Kidney (tissue), 14 donors: ENCODE data around the gene LDB3. TPM values are rescaled to one million over a fixed set of nuclear protein-coding genes. Genes with fewer than 3 reads are reported as not detected.

Experiments used
- DNase-seq, 5 donors: peaks; one replicate each; pipeline ENCODE4 v3.0.0-alpha.2; 2013 to 2020
- FAIRE-seq: peaks from 2 replicates; lab custom pipeline; 2012; peaks lifted over from hg19 to GRCh38; lab: Jason Lieb, UNC
- H3K27ac ChIP-seq, 2 donors: one replicate each; pipeline ENCODE4 v1.7.0; 2013; ENCODE audit warnings: low read depth in 2 of 2, low read length in 2 of 2, inconsistent platforms in 1 of 2
- H3K27me3 ChIP-seq: one replicate; pipeline ENCODE4 v1.7.1; 2013; ENCODE audit warnings: low read length, inconsistent platforms; ENCODE audit not compliant: control insufficient read depth, insufficient read depth
- H3K36me3 ChIP-seq, 3 donors: one replicate each; pipeline versions ENCODE4 v1.7.0 to v1.7.1; 2013; ENCODE audit warnings: low read length in 3 of 3, control low read depth in 1 of 3, inconsistent platforms in 1 of 3; ENCODE audit not compliant: insufficient read depth in 3 of 3, control insufficient read depth in 2 of 3
- H3K4me1 ChIP-seq, 3 donors: one replicate each; pipeline versions ENCODE4 v1.7.0 to v1.7.1; 2013; ENCODE audit warnings: low read length in 3 of 3, inconsistent platforms in 1 of 3, low read depth in 1 of 3; ENCODE audit not compliant: control insufficient read depth in 2 of 3, insufficient read depth in 2 of 3
- H3K4me3 ChIP-seq, 3 donors: one replicate each; pipeline versions ENCODE4 v1.7.0 to v1.8.1; 2013; ENCODE audit warnings: low read length in 3 of 3, control low read depth in 1 of 3, inconsistent platforms in 1 of 3
- H3K9ac ChIP-seq, 3 donors: one replicate each; pipeline versions ENCODE4 v1.7.0 to v1.7.1; 2013; ENCODE audit warnings: low read length in 3 of 3, control low read depth in 1 of 3, inconsistent platforms in 1 of 3
- H3K9me3 ChIP-seq, 3 donors: one replicate each; pipeline versions ENCODE4 v1.7.0 to v1.7.1; 2013; ENCODE audit warnings: low read length in 3 of 3, control low read depth in 1 of 3, inconsistent platforms in 1 of 3; ENCODE audit not compliant: control insufficient read depth in 2 of 3, insufficient read depth in 1 of 3
- CTCF ChIP-seq: IDR thresholded peaks from 3 replicates; pipeline ENCODE4 v1.5.1; 2012; ENCODE audit warnings: mild to moderate bottlenecking, moderate library complexity, borderline replicate concordance; ENCODE audit not compliant: insufficient read depth; ENCODE audit errors: extremely low read depth
- intact Hi-C: fragments of 100-400 bp; cut with DNase I; formaldehyde crosslinking; loops from one replicate; pipeline ENCODE4 v1.11.1; 2022
- polyA plus RNA-seq: library from polyadenylated mRNA; stranded (reverse); fragments of 350-450 nt; fragmentation: Illumina TruSeq; extraction: RNeasy Lipid Tissue Mini Kit (QIAGEN cat#74804); gene quantifications from one replicate; pipeline ENCODE4 v1.2.3, GENCODE V29; 2014; ENCODE audit warnings: low read depth, low replicate concordance; ENCODE audit not compliant: insufficient read depth
- total RNA-seq: library from RNA; stranded (reverse); fragmentation: NEBNext Ultra II Directional; extraction: Animal tissue kit (Norgen Biotek cat#: 25700); gene quantifications from one replicate; pipeline ENCODE4 v1.2.1, GENCODE V29; 2021
- donor health status: control.
- donor health status: control.
- donor health status: control.
- donor health status: control.
- donor health status: control.
- donor health status: DM: yes; HTN: yes; CAD: no.
- donor health status: Normal renal cell carcinoma (clear cell type).

The LDB3 gene
- total and polyA plus RNA-seq, 2 donors from 2014 or later = 3.3 to 7.7 TPM

GRCh38 chr10:86749854-86750253 lies 81.5 kb downstream of the LDB3 start:
- Histone ChIP-seq H3K9me3 (no peaks in the 10 kb centered on the region), H3K27ac (no peak overlapping the region), H3K4me1 (peaks cover 0 to 6% (median 4%) of the 10 kb centered on the region in 3 donors), H3K36me3 (no peaks in the 10 kb centered on the region), H3K9ac (no peak overlapping the region), H3K4me3 (no peak overlapping the region), H3K27me3 (no peaks in the 10 kb centered on the region)
- intact Hi-C loops = no loop called here
- no peak for TF ChIP-seq CTCF
- FAIRE-seq (no peak), DNase-seq (no peak)

GRCh38 chr10:86751477-86751876 lies 83.2 kb downstream of the LDB3 start:
- intact Hi-C loops = no loop called here
- FAIRE-seq = no peak

GRCh38 chr10:86752311-86752710 lies 84.0 kb downstream of the LDB3 start:
- Histone ChIP-seq H3K9ac (no peak overlapping the region), H3K4me3 (no peak overlapping the region), H3K36me3 (no peaks in the 10 kb centered on the region), H3K27me3 (no peaks in the 10 kb centered on the region), H3K27ac (no peak overlapping the region), H3K9me3 (no peaks in the 10 kb centered on the region), H3K4me1 (peaks cover 3 to 6% (median 4%) of the 10 kb centered on the region in 3 donors)
- no peak for FAIRE-seq
- intact Hi-C loops = no loop called here
- peak in 4 of 5 donors; percentile 52 to 73 (median 58) for DNase-seq
- no peak for TF ChIP-seq CTCF

More at GRCh38 chr10:86751477-86751876, 83.2 kb downstream of the LDB3 start:
- Histone ChIP-seq H3K9ac (no peak overlapping the region), H3K27me3 (no peaks in the 10 kb centered on the region), H3K27ac (no peak overlapping the region), H3K4me3 (no peak overlapping the region), H3K4me1 (peaks cover 3 to 6% (median 4%) of the 10 kb centered on the region in 3 donors), H3K9me3 (no peaks in the 10 kb centered on the region), H3K36me3 (no peaks in the 10 kb centered on the region)
- no peak for DNase-seq
- no peak for TF ChIP-seq CTCF

GRCh38 chr10:86753051-86753450 lies 84.7 kb downstream of the LDB3 start:
- Histone ChIP-seq H3K36me3 (no peaks in the 10 kb centered on the region), H3K27me3 (no peaks in the 10 kb centered on the region), H3K4me3 (no peak overlapping the region), H3K27ac (no peak overlapping the region), H3K4me1 (peaks cover 3 to 6% (median 4%) of the 10 kb centered on the region in 3 donors), H3K9ac (no peak overlapping the region), H3K9me3 (no peaks in the 10 kb centered on the region)
- FAIRE-seq (no peak), DNase-seq (no peak)
- no peak for TF ChIP-seq CTCF
- intact Hi-C loops = no loop called here
